IPS DF 4.7 (cell line): ENCODE measurements around the gene GARRE1.
"Not testable (repeated sequence)": the region's sequence is repeated elsewhere in the genome, so short reads cannot be mapped to it uniquely, and the experiment has no call there.

Experiments
- DNase-seq: peaks from one replicate; pipeline ENCODE4 v3.0.0-alpha.2; 2013; ENCODE audit warnings: low spot score; ENCODE audit errors: extremely low read depth

The GARRE1 gene

GRCh38 chr19:34257559-34257924 is 3.2 kb downstream of the GARRE1 start:
- no peak for DNase-seq

GRCh38 chr19:34259367-34260095 is 5.2 kb downstream of the GARRE1 start:
- DNase-seq = no peak

GRCh38 chr19:34260771-34261173 is 6.4 kb downstream of the GARRE1 start:
- DNase-seq = no peak

- DNase-seq = no peak
Measured at GRCh38 chr19:34261334-34262109, 7.2 kb downstream of the GARRE1 start.

- no peak for DNase-seq
Measured at GRCh38 chr19:34263745-34264237, 9.4 kb downstream of the GARRE1 start.

- no peak for DNase-seq
Measured at GRCh38 chr19:34265221-34265650, 10.9 kb downstream of the GARRE1 start.

DNA sequence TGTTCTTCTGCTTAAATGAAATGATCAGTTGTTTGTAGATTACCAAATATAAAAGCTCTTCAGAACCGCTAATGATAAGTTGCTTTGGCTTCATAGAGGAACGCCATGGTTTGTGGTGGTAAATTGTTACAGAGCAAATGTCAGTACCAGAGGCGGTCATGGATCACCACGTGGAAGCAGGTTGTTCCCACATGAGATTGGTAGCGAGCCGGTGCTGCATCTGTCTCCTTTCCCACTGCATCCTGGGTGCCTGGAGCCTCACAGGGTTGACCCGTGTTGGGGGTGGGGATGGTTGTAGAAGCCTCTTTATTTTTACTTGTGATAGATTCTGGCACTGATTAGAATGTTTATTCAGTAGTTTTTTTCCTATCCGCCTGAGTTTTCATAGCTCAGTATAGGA is 14.7 kb downstream of the GARRE1 start:
- no peak for DNase-seq

- DNase-seq = no peak
Measured at GRCh38 chr19:34269489-34269888, 15.1 kb downstream of the GARRE1 start.

- DNase-seq = no peak
Measured at GRCh38 chr19:34269968-34270621, 15.7 kb downstream of the GARRE1 start.

GRCh38 chr19:34273121-34273520 is 18.8 kb downstream of the GARRE1 start:
- DNase-seq = no peak

DNA sequence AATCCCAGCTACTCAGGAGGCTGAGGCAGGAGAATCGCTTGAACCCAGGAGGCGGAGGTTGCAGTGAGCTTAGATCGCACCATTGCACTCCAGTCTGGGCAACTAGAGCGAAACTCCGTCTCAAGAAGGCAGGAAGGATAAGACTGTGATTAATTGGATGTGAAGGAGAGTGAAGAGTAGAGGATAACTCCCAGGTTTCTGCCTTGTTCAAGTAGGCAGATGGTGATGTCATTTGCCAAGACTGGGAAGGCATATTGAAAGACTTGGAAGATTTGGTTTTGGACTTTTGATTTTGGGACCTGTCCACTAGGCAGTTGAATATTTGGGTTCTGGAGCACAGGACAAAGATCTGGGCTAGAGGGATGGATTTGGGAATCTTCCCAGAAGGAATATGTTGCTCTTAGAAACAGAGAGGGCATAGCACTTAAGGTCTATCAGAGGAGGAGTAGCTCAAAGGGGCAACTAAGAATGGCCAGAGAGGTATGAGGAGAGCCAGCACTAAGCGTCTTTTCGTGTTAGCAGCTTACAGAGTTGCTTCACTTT is 20.0 kb downstream of the GARRE1 start:
- no peak for DNase-seq

DNA sequence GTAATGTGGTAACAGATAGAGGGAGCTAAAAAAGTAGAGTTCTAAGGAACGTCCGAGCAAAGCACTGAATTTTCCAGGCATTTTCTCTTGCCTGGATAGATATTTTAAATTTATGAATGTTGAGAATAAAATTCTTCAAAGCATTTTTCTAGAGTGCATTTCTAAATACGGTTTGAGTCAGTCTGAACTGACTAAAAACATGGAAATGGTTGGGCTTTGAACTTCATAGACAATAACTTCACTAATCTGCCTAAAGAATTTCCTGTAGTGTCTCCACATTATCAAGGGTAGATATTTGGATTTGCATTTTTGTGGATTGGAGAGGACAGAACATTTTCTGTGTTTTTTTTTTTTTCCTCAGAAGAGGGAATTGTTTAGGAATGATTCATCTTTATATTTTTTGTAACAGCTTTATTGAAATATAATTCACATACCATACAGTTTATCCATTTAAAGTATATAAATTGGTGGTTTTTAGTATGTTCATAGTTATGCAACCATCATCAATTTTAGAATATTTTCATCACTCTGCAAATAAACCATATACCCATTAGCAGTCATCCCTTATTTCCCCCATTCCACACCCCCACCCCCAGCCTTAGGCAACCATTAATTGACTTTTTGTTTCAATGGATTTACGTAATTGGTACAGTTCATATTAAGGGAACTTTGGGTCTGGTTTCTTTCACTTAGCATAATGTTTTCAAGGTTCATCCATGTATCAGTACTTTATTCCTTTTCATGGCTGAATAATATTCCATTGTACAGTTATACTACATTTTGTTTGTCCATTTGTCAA is 20.7 kb downstream of the GARRE1 start:
- no peak for DNase-seq

- no peak for DNase-seq
Measured at GRCh38 chr19:34275705-34276104, 21.4 kb downstream of the GARRE1 start.

- DNase-seq = no peak
Measured at GRCh38 chr19:34276614-34277013, 22.3 kb downstream of the GARRE1 start.

DNA sequence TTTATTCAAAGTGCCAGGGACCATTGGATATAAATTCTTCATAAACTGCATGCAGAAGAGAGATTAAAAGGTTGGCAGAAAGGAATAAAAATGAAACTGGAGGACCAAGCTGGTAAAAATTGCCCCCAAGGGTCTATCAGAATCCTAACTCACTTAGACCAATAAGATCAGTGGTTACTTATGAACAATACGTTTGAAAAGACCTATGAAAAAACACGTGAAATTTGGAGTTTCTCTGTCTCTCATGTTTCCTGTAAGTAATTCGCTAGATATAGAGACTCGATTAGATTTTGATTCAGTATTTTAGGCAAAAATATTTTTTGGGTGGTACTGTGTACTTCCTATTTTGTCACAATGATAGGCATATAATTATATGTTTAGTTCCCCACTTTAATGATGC is 22.9 kb downstream of the GARRE1 start:
- no peak for DNase-seq

- DNase-seq = no peak
Measured at GRCh38 chr19:34278783-34279182, 24.4 kb downstream of the GARRE1 start.

DNA sequence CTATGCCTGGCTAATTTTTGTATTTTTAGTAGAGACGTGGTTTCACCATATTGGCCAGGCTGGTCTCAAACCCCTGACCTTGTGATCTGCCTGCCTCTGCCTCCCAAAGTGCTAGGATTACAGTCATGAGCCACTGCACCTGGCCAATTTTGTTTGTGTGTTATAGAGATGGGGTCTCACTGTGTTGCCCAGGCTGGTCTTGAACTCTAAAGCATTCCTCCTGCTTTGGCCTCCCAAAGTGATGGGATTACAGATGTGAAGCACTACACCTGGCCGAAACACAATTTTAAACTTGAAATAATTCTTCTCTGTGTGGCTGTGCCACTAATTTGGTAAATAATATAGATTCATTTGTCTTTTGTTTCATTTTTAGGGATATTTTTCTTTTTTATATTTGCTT is 27.1 kb downstream of the GARRE1 start:
- not testable (repeated sequence) for DNase-seq

GRCh38 chr19:34282611-34283519 is 28.5 kb downstream of the GARRE1 start:
- DNase-seq = no peak

- no peak for DNase-seq
Measured at GRCh38 chr19:34284505-34284904, 30.2 kb downstream of the GARRE1 start.

- no peak for DNase-seq
Measured at GRCh38 chr19:34287662-34288140, 33.3 kb downstream of the GARRE1 start.
